Body of pancreas (tissue), 4 donors: Measurements from ENCODE around the gene VWA8.

Source experiments
- CTCF ChIP-seq, 7 experiments: fragments of 450-650 bp in 4 of 7; fragments of 200-600 bp in 3 of 7; sonication (generic) in 3 of 7; IDR thresholded peaks; one replicate each; pipeline ENCODE4 v1.5.1; 2016 to 2019; ENCODE audit warnings: antibody characterized with exemption in 7 of 7
- POLR2A ChIP-seq, 3 donors: fragments of 450-650 bp; IDR thresholded peaks; one replicate each; pipeline ENCODE4 v1.6.1; 2016; ENCODE audit warnings: antibody characterized with exemption in 3 of 3, mild to moderate bottlenecking in 2 of 3

GRCh38 chr13:41974262-41974900 is 13.5 kb upstream of the VWA8 start:
- TF ChIP-seq CTCF (IDR thresholded peaks at IDR 0.05) (no peak), POLR2A (IDR thresholded peaks at IDR 0.05) (no peak)
